Keratinocyte (primary cell): ENCODE measurements around the gene ADGRB2. TPM values are rescaled to one million over a fixed set of nuclear protein-coding genes. Genes with fewer than 3 reads are reported as not detected.

Source experiments
- DNase-seq: peaks from one replicate; pipeline ENCODE4 v3.0.0-alpha.2; 2011; ENCODE audit warnings: low read depth, missing footprints, low spot score
- FAIRE-seq: peaks from 2 replicates; lab custom pipeline; 2011; peaks lifted over from hg19 to GRCh38; lab: Jason Lieb, UNC
- H2AFZ ChIP-seq: 2 replicates; pipeline ENCODE4 v1.6.0; 2012; ENCODE audit warnings: low read length, control low read depth, inconsistent platforms; ENCODE audit not compliant: control insufficient read depth
- H3K27ac ChIP-seq: 2 replicates; pipeline ENCODE4 v1.5.1; 2011; ENCODE audit warnings: low read length; ENCODE audit not compliant: control insufficient read depth, insufficient read depth
- H3K27me3 ChIP-seq: 3 replicates; pipeline ENCODE4 v1.6.0; 2011; ENCODE audit warnings: low read length; ENCODE audit not compliant: control insufficient read depth, insufficient read depth; ENCODE audit errors: extremely low read depth
- H3K36me3 ChIP-seq, 2 experiments: 2 replicates in 1 of 2; 3 replicates in 1 of 2; pipeline ENCODE4 v1.5.1; 2011; ENCODE audit warnings: low read length in 2 of 2, mild to moderate bottlenecking in 1 of 2; ENCODE audit not compliant: control insufficient read depth in 2 of 2, insufficient read depth in 2 of 2; ENCODE audit errors: extremely low read depth in 1 of 2
- H3K4me1 ChIP-seq: 3 replicates; pipeline ENCODE4 v1.5.1; 2011; ENCODE audit warnings: low read length; ENCODE audit not compliant: control insufficient read depth, insufficient read depth; ENCODE audit errors: extremely low read depth
- H3K4me2 ChIP-seq: 3 replicates; pipeline ENCODE4 v1.6.0; 2011; ENCODE audit warnings: low read depth, low read length; ENCODE audit not compliant: control insufficient read depth, insufficient read depth; ENCODE audit errors: extremely low read depth
- H3K4me3 ChIP-seq, 3 experiments: fragments of 200-600 bp in 1 of 3; sonication (generic) in 1 of 3; 2 replicates in 2 of 3; 3 replicates in 1 of 3; pipeline ENCODE4 v1.5.1; 2011 to 2016; ENCODE audit warnings: low read length in 3 of 3, mild to moderate bottlenecking in 3 of 3, control low read depth in 2 of 3, inconsistent platforms in 1 of 3, low read depth in 1 of 3, mixed read lengths in 1 of 3, mixed run types in 1 of 3, moderate library complexity in 1 of 3; ENCODE audit not compliant: control insufficient read depth in 2 of 3, insufficient read depth in 2 of 3; ENCODE audit errors: extremely low read depth in 1 of 3
- H3K79me2 ChIP-seq: 2 replicates; pipeline ENCODE4 v1.6.0; 2012; ENCODE audit warnings: low read length; ENCODE audit not compliant: control insufficient read depth, insufficient read depth
- H3K9ac ChIP-seq: 3 replicates; pipeline ENCODE4 v1.6.0; 2011; ENCODE audit warnings: low read length; ENCODE audit not compliant: control insufficient read depth, insufficient read depth; ENCODE audit errors: extremely low read depth
- H3K9me1 ChIP-seq: 3 replicates; pipeline ENCODE4 v1.6.0; 2011; ENCODE audit warnings: low read length; ENCODE audit not compliant: control insufficient read depth, insufficient read depth; ENCODE audit errors: extremely low read depth
- H3K9me3 ChIP-seq: 2 replicates; pipeline ENCODE4 v1.5.1; 2012; ENCODE audit warnings: low read depth, low read length; ENCODE audit not compliant: control insufficient read depth
- H4K20me1 ChIP-seq: 3 replicates; pipeline ENCODE4 v1.6.0; 2011; ENCODE audit warnings: low read length; ENCODE audit not compliant: control insufficient read depth, insufficient read depth; ENCODE audit errors: extremely low read depth
- CTCF ChIP-seq, 3 experiments: IDR thresholded peaks in 1 of 3; conservative IDR thresholded peaks in 1 of 3; optimal IDR thresholded peaks in 1 of 3; 2 replicates in 2 of 3; 3 replicates in 1 of 3; pipeline versions ENCODE3 to v1.5.1; 2011; ENCODE audit warnings: low read length in 3 of 3, mild to moderate bottlenecking in 3 of 3, moderate library complexity in 2 of 3, control low read depth in 1 of 3, inconsistent platforms in 1 of 3; ENCODE audit not compliant: insufficient read depth in 2 of 3; ENCODE audit errors: extremely low read depth in 1 of 3
- EZH2 ChIP-seq: IDR thresholded peaks from one replicate; pipeline ENCODE4 v1.6.1; 2012; ENCODE audit warnings: inconsistent platforms, mild to moderate bottlenecking, low read length, moderate library complexity
- dilution Hi-C: fragments of 300-500 bp; cut with MboI; formaldehyde crosslinking; loops from one replicate; pipeline ENCODE4 v1.7.0; 2020; ENCODE audit warnings: low sequenced_read_pairs; ENCODE audit not compliant: extremely low pct_ligation_motif_present
- polyA plus RNA-seq, 5 experiments: library from polyadenylated mRNA; depleted of rRNA in 3 of 5; stranded (reverse) in 3 of 5; stranded (forward) in 1 of 5; unstranded in 1 of 5; fragments of >200 nt; gene quantifications; 1 replicate in 1 of 5; 2 replicates in 3 of 5; 3 replicates in 1 of 5; pipeline versions ENCODE4 v1.2.1 to v1.2.3, GENCODE V29; 2011 to 2012; ENCODE audit warnings: missing spikeins in 2 of 5, low read depth in 1 of 5, low replicate concordance in 1 of 5

The ADGRB2 gene
- polyA plus RNA-seq, 1 donor (not counting 4 experiments of a cell fraction or from before 2014, with no cell fraction given) = 0.68 TPM

GRCh38 chr1:31759298-31760023 is 4.7 kb downstream of the ADGRB2 start:
- H3K9me3 ChIP-seq = no peaks in the 10 kb centered on the region
- no peak overlapping the region for H3K9ac ChIP-seq
- TF ChIP-seq CTCF (optimal IDR thresholded peaks at IDR 0.05 in 1 of 3, IDR thresholded peaks at IDR 0.05 in 1 of 3, conservative IDR thresholded peaks at IDR 0.05 in 1 of 3; ENCODE audit: extremely low read depth in 1 of 3, insufficient read depth in 2 of 3, low read length in 3 of 3) (no peak), EZH2 (no peak)
- H3K36me3 ChIP-seq = no peaks in the 10 kb centered on the region
- dilution Hi-C loops = no loop called here
- no peaks in the 10 kb centered on the region for H3K79me2 ChIP-seq
- no peak overlapping the region for H2AFZ ChIP-seq
- no peak overlapping the region for H3K4me2 ChIP-seq
- H4K20me1 ChIP-seq = no peaks in the 10 kb centered on the region
- no peak overlapping the region for H3K4me3 ChIP-seq
- FAIRE-seq = no peak
- no peak overlapping the region for H3K27ac ChIP-seq
- no peaks in the 10 kb centered on the region for H3K9me1 ChIP-seq
- no peak for DNase-seq
- peaks cover 14% of the 10 kb centered on the region for H3K27me3 ChIP-seq
- H3K4me1 ChIP-seq = peaks cover 36% of the 10 kb centered on the region

GRCh38 chr1:31758823-31759222 is 5.3 kb downstream of the ADGRB2 start:
- peaks cover 42% of the 10 kb centered on the region for H3K4me1 ChIP-seq
- H3K27me3 ChIP-seq = peaks cover 14% of the 10 kb centered on the region
- no peak for DNase-seq
- H3K4me2 ChIP-seq = no peak overlapping the region
- H4K20me1 ChIP-seq = no peaks in the 10 kb centered on the region
- FAIRE-seq = no peak
- H3K36me3 ChIP-seq = no peaks in the 10 kb centered on the region
- no peak overlapping the region for H3K9ac ChIP-seq
- H2AFZ ChIP-seq = no peak overlapping the region
- H3K79me2 ChIP-seq = no peaks in the 10 kb centered on the region
- no peaks in the 10 kb centered on the region for H3K9me1 ChIP-seq
- H3K27ac ChIP-seq = no peak overlapping the region
- H3K9me3 ChIP-seq = no peaks in the 10 kb centered on the region
- no peak for TF ChIP-seq CTCF (optimal IDR thresholded peaks at IDR 0.05 in 1 of 3, IDR thresholded peaks at IDR 0.05 in 1 of 3, conservative IDR thresholded peaks at IDR 0.05 in 1 of 3; ENCODE audit: extremely low read depth in 1 of 3, insufficient read depth in 2 of 3, low read length in 3 of 3)
- dilution Hi-C loops = no loop called here
- no peak overlapping the region for H3K4me3 ChIP-seq
